Mononuclear cell (primary cell): ENCODE data around the gene TAB3. TPM values are rescaled to one million over a fixed set of nuclear protein-coding genes. Genes with fewer than 3 reads are reported as not detected.

ENCODE experiments used
- H3K27me3 ChIP-seq: 2 replicates; pipeline ENCODE4 v1.6.0; 2011; ENCODE audit warnings: low read length, control low read depth; ENCODE audit not compliant: insufficient read depth
- H3K4me1 ChIP-seq: 2 replicates; pipeline ENCODE4 v1.5.1; 2011; ENCODE audit warnings: mild to moderate bottlenecking, low read length, control low read depth; ENCODE audit not compliant: insufficient read depth
- H3K4me3 ChIP-seq: 2 replicates; pipeline ENCODE4 v1.5.1; 2011; ENCODE audit warnings: mild to moderate bottlenecking, low read length, moderate library complexity
- H3K9me3 ChIP-seq: 2 replicates; pipeline ENCODE4 v1.5.1; 2011; ENCODE audit warnings: low read depth, mild to moderate bottlenecking, control low read depth, low read length
- total RNA-seq: library from RNA; depleted of rRNA; stranded (reverse); fragments of >200 nt; gene quantifications from one replicate; pipeline ENCODE4 v1.2.3, GENCODE V29; 2012

The TAB3 gene
- total RNA-seq, 1 donor: 27.1 TPM

- no peaks in the 10 kb centered on the region for H3K9me3 ChIP-seq
- H3K4me1 ChIP-seq: no peaks in the 10 kb centered on the region
- H3K4me3 ChIP-seq: no peak overlapping the region
- H3K27me3 ChIP-seq: no peaks in the 10 kb centered on the region
Measured at GRCh38 chrX:30870572-30870971, 18.5 kb downstream of the TAB3 start.

DNA sequence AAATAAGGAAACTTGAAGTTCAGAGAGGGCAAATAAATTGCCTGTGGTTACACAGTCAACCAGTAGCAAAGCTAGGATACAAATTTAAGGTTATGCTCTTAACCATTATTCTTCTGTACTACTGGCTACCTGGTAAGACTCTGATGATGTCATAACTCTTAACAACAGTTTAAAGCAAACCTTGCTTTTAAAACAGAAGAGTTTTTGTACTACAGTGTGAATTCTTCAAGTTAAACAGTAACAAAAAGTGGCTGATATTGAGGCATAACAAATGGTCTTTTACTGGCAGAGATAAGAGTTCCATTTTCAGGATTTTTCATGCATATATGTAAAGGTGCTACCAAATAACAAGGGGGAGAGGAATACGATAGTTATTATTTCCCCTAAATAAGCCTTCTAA is 23.4 kb downstream of the TAB3 start:
- H3K4me3 ChIP-seq: no peak overlapping the region
- no peaks in the 10 kb centered on the region for H3K27me3 ChIP-seq
- no peaks in the 10 kb centered on the region for H3K9me3 ChIP-seq
- H3K4me1 ChIP-seq: peaks cover 13% of the 10 kb centered on the region

GRCh38 chrX:30865015-30865414 is 24.0 kb downstream of the TAB3 start:
- Histone ChIP-seq H3K4me1 (peaks cover 13% of the 10 kb centered on the region), H3K9me3 (no peaks in the 10 kb centered on the region), H3K4me3 (no peak overlapping the region), H3K27me3 (no peaks in the 10 kb centered on the region)

DNA sequence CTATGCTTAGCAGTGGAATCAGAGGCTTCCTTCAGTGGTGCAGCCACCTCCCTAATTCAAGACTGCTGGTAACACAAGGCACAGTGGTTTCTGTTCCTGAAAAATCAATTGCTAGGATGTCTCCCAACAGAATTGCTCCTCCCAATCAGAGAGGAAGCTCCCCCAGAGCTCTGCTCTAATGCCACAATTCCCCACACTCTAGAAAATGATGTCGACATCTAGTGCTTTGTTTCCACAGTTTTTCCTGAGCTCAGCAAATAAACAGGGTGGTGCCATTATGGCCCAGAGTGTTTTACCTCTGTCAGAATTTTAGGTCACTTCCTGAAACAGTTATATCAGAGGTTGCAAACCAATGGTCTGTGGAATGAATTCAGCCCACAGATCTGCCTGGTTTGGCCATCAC is 24.7 kb downstream of the TAB3 start:
- H3K27me3 ChIP-seq: no peaks in the 10 kb centered on the region
- H3K4me1 ChIP-seq: peaks cover 13% of the 10 kb centered on the region
- no peaks in the 10 kb centered on the region for H3K9me3 ChIP-seq
- no peak overlapping the region for H3K4me3 ChIP-seq

DNA sequence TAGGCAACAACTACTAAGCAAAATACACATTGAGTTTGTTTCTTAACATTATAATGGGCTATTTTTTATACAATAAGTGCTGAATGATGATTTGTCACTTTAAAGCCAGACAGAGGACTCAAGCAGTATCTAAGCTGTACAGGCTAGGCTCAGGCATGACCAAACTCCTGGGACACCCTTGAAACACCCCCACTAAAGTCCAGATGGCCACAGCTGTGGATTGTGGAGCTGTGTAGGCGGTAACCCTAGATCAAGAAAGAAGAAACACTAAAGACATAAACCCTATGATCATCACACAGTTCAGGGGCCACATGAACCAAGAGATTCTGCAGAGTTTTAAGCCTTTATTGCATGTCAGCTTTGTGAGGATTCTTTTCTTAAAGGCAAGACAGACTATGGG is 25.1 kb downstream of the TAB3 start:
- H3K9me3 ChIP-seq: no peaks in the 10 kb centered on the region
- H3K27me3 ChIP-seq: no peaks in the 10 kb centered on the region
- peaks cover 13% of the 10 kb centered on the region for H3K4me1 ChIP-seq
- H3K4me3 ChIP-seq: no peak overlapping the region

- Histone ChIP-seq H3K27me3 (no peaks in the 10 kb centered on the region), H3K4me3 (no peak overlapping the region), H3K9me3 (no peaks in the 10 kb centered on the region), H3K4me1 (no peaks in the 10 kb centered on the region)
Measured at GRCh38 chrX:30858098-30858497, 31.0 kb downstream of the TAB3 start.

- no peak overlapping the region for H3K4me3 ChIP-seq
- no peaks in the 10 kb centered on the region for H3K27me3 ChIP-seq
- H3K9me3 ChIP-seq: no peaks in the 10 kb centered on the region
- no peaks in the 10 kb centered on the region for H3K4me1 ChIP-seq
Measured at GRCh38 chrX:30851449-30851848, 37.6 kb downstream of the TAB3 start.

GRCh38 chrX:30835373-30835772 is 53.7 kb downstream of the TAB3 start:
- Histone ChIP-seq H3K9me3 (no peaks in the 10 kb centered on the region), H3K4me1 (no peaks in the 10 kb centered on the region), H3K4me3 (no peak overlapping the region), H3K27me3 (no peaks in the 10 kb centered on the region)

DNA sequence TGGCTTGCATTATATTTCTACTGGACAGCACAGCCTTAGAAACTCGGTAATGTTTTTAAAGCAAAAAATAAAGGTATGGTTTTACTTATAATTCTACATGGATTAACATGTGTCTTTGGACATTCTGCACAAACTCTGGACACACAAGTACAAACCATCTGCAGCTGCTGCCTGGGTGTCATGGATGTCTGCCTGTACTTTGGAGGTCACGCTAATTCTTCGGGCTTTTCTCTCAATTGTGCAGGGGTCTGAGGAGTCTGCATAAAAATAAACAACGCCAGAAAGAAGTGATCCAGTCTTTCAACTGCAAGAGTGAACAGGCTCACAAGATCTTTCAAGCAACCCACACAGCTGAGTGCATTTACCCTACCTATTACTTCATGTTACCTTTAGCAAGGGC is 55.2 kb downstream of the TAB3 start:
- Histone ChIP-seq H3K4me3 (no peak overlapping the region), H3K27me3 (no peaks in the 10 kb centered on the region), H3K9me3 (no peaks in the 10 kb centered on the region), H3K4me1 (no peaks in the 10 kb centered on the region)

- Histone ChIP-seq H3K4me3 (no peak overlapping the region), H3K9me3 (no peaks in the 10 kb centered on the region), H3K27me3 (no peaks in the 10 kb centered on the region), H3K4me1 (no peaks in the 10 kb centered on the region)
Measured at GRCh38 chrX:30831082-30831481, 58.0 kb downstream of the TAB3 start.

DNA sequence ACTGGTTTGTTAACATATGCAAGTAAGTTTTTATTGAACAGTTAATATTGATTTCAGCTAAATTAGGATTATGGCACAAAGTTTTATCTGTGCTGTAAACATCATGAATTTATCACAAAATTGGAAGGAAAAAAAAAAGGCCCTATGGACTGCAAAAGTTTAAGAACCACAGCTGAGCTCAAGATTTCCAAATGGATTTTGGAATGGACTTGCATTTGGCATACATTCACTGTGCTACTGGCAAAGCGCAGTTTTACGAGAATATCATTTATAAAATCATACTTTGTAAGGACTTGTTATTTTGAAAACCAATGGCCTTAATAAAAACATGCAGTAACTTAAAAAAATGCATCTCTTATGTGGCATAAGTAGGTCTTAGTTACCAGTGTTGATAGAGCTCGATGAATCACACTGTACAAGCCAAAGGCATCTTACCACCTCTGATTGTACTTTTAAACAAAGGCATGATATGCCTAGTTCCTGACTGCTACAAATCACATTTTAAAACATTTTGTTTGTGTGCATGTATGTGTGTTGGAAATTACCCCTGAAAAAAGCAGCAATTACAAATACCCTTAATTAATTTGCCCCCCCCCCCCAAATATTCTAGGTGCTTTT is 58.6 kb downstream of the TAB3 start:
- Histone ChIP-seq H3K4me3 (no peak overlapping the region), H3K27me3 (no peaks in the 10 kb centered on the region), H3K9me3 (no peaks in the 10 kb centered on the region), H3K4me1 (no peaks in the 10 kb centered on the region)

GRCh38 chrX:30824275-30824674 is 64.8 kb downstream of the TAB3 start:
- Histone ChIP-seq H3K4me1 (no peaks in the 10 kb centered on the region), H3K27me3 (no peaks in the 10 kb centered on the region), H3K4me3 (no peak overlapping the region), H3K9me3 (no peaks in the 10 kb centered on the region)

GRCh38 chrX:30822764-30823163 is 66.3 kb downstream of the TAB3 start:
- no peaks in the 10 kb centered on the region for H3K4me1 ChIP-seq
- H3K9me3 ChIP-seq: no peaks in the 10 kb centered on the region
- H3K27me3 ChIP-seq: no peaks in the 10 kb centered on the region
- H3K4me3 ChIP-seq: no peak overlapping the region

- no peaks in the 10 kb centered on the region for H3K27me3 ChIP-seq
- no peaks in the 10 kb centered on the region for H3K4me1 ChIP-seq
- H3K4me3 ChIP-seq: no peak overlapping the region
- no peaks in the 10 kb centered on the region for H3K9me3 ChIP-seq
Measured at GRCh38 chrX:30822068-30822681, 66.9 kb downstream of the TAB3 start.

DNA sequence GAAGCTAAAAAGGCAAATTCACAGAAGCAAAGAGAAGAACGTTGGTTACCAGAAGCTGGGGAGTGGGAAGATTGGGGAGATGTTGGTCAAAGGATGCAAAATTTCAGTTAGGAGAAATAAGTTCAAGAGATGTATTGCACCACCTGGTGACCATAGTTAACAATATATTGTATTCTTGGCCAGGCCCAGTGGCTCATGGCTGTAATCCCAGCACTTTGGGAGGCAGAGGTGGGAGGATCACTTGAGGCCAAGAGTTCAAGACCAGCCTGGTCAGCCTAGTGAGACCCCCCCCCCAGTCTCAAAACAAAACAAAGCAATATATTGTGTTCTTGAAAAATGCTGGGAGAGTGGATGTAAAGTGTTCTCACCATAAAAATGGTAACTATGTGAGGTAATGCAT is 67.9 kb downstream of the TAB3 start:
- Histone ChIP-seq H3K4me1 (no peaks in the 10 kb centered on the region), H3K4me3 (no peak overlapping the region), H3K27me3 (no peaks in the 10 kb centered on the region), H3K9me3 (no peaks in the 10 kb centered on the region)

DNA sequence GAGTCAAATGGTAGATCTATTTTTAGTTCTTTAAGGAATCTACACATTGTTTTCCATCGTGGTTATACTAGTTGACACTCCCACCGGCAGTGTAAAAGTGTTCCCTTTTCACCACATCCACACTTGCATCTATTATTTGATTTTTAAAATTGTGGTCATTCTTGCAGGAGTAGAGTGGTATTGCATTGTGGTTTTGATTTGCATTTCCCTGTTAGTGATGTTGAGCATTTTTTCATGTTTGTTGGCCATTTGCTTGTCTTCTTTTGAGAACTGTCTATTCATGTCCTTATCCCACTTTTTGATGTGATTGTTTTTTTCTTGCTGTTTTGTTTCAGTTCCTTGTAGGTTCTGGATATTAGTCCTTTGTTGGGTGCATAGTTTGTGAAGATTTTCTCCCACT is 70.0 kb downstream of the TAB3 start:
- H3K4me3 ChIP-seq: no peak overlapping the region
- no peaks in the 10 kb centered on the region for H3K27me3 ChIP-seq
- H3K9me3 ChIP-seq: no peaks in the 10 kb centered on the region
- H3K4me1 ChIP-seq: no peaks in the 10 kb centered on the region
